GM12892 (cell line): ENCODE results near the gene SLCO2A1.

ENCODE experiments used
- DNase-seq: peaks from one replicate; pipeline ENCODE4 v3.0.0; 2011; ENCODE audit not compliant: insufficient read length
- FAIRE-seq: peaks from 2 replicates; lab custom pipeline; 2011; peaks lifted over from hg19 to GRCh38; lab: Jason Lieb, UNC
- POLR2A ChIP-seq: IDR thresholded peaks from 2 replicates; pipeline ENCODE4 v1.6.1; 2011; ENCODE audit warnings: low read depth, low read length, control low read depth
- POLR2AphosphoS5 ChIP-seq: IDR thresholded peaks from 2 replicates; pipeline ENCODE4 v1.6.1; 2011; ENCODE audit warnings: low read depth, low read length, control low read depth
- TAF1 ChIP-seq: IDR thresholded peaks from 2 replicates; pipeline ENCODE4 v1.6.1; 2011; ENCODE audit warnings: low read depth, mild to moderate bottlenecking, control low read depth, low read length, borderline replicate concordance

SLCO2A1 gene

DNA sequence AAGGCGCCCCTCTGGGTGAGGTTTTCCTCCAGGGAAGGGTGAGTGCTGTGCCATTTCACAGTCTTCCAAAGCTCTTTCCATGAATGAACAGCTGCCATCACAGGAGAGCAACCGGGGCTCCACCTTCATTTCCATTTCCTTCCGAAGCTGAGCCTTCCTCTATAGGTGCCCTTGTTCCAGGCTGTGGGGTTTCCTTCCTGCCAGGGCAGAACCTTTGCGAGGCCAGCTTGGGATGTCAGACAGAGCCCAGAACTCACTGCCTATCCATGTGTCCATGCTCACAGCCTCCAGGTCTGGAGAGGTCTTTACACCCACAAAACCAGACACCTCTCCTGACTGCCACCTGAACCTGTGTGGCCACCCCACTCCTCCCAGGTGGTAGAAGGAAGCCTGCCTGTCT, 49.2 kb downstream of the SLCO2A1 start:
- TF ChIP-seq POLR2A: no peak
- no peak for TF ChIP-seq TAF1
- no peak for TF ChIP-seq POLR2AphosphoS5
- no peak for FAIRE-seq
- DNase-seq: no peak

DNA sequence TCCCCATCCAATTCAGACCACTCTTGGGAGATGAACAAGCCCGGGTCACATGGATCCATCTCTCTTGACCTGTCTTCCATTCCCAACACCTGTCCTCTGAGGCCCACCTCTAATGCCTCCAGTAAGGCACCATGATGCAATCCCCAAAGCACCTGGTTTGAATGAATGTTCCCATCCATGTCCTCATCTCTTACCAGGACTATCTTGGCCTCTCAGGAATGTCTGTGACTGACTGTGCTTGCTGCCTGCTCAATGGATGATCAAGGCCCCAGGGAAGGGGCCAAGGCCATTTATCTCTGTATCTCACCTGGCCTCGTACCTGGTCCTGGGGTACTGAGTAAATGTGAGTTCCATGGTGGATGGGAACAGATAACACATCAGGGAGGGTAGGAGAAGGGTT, 49.7 kb downstream of the SLCO2A1 start:
- no peak for DNase-seq
- no peak for FAIRE-seq
- no peak for TF ChIP-seq POLR2A
- TF ChIP-seq POLR2AphosphoS5: no peak
- no peak for TF ChIP-seq TAF1

DNA sequence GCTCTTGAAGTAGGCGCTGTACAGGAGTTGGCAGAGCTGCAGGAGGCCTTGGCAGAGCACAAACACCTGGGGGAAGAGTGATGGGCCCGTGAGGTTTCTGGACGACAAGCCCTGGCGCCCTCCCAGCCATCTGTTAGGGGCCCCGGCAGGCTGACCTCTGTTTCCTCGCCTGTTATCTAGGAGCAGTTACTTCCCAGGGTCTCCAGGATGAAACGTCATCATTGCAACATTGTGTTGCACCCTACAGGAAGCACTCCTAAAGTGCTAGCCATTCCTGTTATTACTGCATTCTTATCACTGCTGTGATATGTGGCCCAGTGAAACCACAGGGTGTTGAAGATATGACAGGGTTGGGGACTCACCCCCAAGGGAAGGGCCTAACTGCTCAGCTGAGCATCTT, 50.2 kb downstream of the SLCO2A1 start:
- FAIRE-seq: no peak
- TF ChIP-seq TAF1 (no peak), POLR2AphosphoS5 (no peak), POLR2A (no peak)
- no peak for DNase-seq

DNA sequence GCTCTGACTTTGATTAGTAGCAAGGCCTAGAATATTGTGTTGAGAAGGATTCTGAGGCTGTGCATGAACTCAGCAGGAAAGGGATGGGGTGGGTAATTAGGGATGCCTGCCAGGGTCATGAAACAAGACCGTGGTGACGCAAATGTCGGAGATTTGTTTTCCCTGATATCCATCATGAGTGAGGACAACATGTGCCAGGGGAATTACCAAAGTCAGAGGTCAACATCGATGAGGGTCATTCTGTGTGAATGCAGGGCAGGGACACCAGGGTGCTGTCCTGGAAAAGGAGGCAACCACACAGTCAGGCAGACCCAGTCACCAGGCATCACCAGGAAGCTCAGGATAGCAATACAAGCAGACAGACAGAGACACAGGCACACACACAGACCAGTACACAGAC, 52.2 kb downstream of the SLCO2A1 start:
- DNase-seq (no peak), FAIRE-seq (no peak)
- no peak for TF ChIP-seq POLR2AphosphoS5

DNA sequence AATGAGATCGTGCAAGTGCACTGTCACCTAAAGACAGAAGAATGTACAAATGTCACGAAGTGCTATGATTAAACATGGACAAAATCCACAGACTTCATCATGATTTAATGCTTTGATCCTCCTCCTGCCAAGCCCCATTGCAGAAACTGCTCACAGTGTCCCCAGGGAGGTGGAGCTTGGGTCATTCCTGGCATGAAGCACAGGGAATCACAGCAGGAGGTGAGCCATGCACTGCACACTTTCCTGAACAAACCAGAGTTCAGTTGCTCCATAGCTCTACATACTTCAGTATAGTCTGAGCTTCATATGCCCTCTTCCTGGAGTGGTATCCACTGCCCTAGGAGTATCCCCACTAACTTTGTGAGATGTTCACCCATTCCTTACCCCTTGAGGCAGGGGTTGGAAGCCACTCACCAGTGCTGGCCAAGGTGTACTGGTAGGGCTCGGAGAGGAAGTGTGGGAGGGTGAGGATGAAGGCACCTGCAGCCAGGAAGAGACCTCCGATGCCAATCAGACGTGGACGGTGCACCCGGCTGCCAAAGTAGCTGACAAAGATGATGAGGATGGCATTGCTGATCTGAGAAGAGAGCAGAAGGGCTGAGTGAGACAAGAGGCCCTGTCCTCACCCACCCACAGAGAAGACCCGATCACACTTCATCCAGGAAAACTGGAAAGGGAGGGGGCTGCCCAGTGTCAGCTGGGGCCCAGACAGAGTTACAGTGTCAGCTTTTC, 56.3 kb downstream of the SLCO2A1 start:
- DNase-seq (no peak), FAIRE-seq (no peak)
- TF ChIP-seq POLR2AphosphoS5 (no peak), TAF1 (no peak), POLR2A (no peak)

DNA sequence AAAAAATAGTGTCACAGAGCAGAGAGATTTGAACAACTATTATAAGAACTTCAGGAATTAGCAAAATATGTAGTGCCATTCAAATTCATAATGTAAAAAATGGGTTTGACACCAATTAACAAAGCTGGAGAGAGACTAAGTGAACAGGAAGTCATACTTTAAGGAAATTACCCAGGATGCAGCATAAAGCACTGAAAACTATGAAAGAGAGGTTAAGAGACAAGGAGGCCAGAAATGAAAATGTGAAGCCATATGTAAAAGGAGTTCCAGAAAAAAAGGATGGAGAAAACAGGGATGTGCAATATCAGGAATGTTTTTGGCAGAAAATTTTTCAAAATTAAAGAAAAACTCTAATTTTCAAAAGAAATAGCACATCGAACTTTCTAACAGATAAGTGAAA, 57.6 kb downstream of the SLCO2A1 start:
- FAIRE-seq: no peak
- TF ChIP-seq POLR2AphosphoS5: no peak
- no peak for TF ChIP-seq POLR2A
- no peak for TF ChIP-seq TAF1

DNA sequence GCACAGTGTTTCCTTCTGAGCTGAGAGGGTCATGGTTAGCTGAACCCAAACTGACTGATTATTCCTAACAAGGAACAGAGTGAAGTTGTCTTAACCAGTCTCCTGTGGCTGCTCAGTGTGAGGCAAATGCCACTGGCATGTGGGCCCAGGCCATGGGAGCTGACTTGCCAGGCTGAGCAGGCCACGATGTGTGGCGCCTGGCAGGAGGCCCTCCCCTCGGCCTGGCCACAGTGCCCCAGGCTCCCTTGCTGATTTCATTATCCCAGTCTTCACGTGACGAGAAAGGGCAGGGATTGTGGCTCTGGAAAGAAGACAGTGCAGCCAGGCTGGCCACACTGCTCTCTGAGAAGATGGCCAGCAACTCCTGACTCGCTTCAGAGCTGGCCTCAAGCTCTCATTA, 58.8 kb downstream of the SLCO2A1 start:
- DNase-seq (no peak), FAIRE-seq (no peak)
- TF ChIP-seq POLR2AphosphoS5: no peak
- TF ChIP-seq TAF1: no peak
- no peak for TF ChIP-seq POLR2A

More for the DNA sequence above, 57.6 kb downstream of the SLCO2A1 start:
- no peak for DNase-seq

DNA sequence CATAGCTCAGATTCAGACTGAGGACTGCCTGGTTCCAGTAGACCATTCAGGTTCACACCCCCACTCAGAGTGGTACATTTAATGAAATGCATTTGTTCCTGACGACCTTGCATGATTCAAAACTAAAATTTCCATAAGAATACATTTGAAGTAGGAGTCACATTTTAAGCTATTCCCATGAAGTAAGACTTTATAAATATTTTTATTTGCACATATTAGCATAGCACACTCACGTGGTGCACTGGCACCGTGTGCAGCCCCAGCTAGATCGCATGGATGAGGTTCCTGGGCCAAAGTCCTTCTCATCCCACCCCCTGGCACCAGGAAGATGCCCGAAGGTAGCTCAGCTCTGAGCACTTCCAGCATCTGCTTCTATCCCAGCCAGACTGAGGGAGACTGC, 59.4 kb downstream of the SLCO2A1 start:
- DNase-seq (no peak), FAIRE-seq (no peak)
- TF ChIP-seq POLR2AphosphoS5: no peak
- no peak for TF ChIP-seq POLR2A
- no peak for TF ChIP-seq TAF1

DNA sequence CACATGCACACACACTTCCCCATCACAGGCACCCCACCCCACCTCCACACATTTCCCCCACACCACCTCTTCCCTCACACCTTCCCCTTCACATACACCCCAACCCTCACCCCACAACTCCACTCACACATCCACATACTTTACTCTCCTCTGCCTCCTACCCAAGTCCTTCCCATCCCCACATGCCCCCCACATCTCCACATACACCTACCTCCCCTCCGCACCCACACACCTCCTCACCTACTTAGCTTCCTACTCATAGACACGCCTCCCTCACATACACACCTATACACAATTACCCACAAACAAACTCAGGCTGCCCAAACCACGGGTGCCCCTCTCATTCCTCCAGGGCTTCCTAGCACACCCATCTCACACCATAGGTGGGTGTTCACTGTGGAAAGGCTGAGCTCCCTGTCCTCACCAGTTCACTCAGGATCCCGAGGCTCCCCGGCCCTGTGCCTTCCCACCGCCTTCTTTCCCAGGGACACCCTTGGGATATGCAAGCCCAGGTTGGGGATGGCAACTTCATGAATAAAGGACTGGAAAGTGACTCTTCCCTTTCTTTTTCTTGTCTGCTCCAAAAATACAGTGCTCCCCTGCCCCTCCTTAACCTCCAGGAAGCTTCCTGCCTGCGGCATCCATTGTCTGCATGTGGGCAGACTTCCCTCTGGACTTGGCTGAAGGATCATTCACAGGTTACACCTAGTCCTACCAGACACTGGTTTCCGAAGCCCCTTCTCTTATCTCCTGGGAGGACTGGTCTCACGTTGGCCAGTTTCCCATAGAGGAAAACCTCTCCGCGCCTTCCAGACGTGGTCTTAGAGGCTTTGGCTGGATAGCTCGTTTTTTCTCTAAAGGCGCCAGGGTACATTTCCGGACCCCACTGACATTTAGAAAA, 61.5 kb downstream of the SLCO2A1 start:
- no peak for FAIRE-seq

DNA sequence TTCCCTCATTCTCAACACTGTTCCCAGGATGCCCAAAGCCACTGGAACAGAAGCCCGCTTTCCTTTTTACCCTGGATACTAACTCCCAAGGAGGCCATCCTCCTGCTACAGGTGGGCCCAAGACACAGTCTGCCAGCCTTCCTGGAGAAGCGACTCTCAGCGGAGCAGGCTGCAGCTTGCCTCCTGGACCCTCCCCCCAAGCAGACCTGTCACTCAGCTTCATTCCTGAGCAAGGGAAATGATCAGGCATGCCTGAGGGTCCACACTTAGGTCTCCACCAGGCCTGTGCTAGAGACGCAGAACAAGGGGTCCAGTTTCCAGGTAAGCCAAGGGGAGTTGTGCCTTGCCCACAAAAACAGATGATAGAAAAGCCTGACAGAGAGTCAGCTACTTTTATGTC, 62.8 kb downstream of the SLCO2A1 start:
- FAIRE-seq (no peak), DNase-seq (no peak)
- TF ChIP-seq POLR2AphosphoS5: no peak
- no peak for TF ChIP-seq POLR2A
- no peak for TF ChIP-seq TAF1

More for the DNA sequence above, 61.5 kb downstream of the SLCO2A1 start:
- TF ChIP-seq TAF1 (no peak), POLR2AphosphoS5 (no peak), POLR2A (no peak)
- no peak for DNase-seq

DNA sequence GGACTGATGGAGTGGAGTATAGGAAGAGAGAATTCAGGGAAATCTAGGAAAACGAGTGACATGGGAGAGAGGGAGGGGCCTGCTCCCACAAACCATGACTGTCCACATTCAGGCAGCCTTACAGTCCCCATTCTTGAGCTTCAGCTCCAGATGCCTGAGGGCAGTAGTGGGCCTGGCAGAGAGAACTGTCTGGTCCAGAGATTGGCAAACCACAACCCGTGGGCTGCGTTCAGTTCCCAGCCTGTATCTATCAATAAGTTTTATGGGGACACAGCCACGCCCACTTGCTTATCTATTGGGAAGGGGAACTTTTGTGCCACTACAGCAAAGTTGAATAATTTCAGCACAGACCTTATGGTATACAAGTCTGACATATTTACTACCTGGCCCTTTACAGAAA, 63.8 kb downstream of the SLCO2A1 start:
- FAIRE-seq (no peak), DNase-seq (no peak)
- TF ChIP-seq POLR2A (no peak), POLR2AphosphoS5 (no peak), TAF1 (no peak)

DNA sequence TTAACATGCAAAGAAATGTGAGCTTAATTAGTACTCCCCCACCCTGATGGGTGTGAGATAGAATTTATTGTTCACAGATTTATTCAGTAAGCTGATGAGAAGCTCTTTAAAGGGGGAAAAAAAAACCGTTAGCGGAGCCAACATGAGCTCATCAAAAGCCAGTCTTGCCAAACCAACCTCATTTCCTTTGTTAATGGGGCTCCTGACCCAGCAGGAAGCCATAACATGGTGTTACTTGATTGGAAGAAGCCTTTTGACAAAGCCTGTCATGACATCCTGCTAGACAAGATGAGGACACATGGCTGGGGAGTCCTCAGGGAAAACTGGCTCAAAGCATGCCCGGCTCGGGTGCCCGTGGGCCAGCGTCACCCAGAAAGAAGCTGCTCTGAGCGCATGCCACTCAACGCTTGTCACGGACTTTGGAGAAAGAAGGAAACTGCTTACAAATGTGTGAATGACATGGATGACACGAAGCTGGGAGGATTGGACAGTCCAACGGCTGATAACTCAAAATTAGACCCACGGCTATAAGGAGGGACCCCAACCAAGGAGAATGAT, 64.6 kb downstream of the SLCO2A1 start:
- TF ChIP-seq TAF1: no peak
- no peak for TF ChIP-seq POLR2A
- no peak for TF ChIP-seq POLR2AphosphoS5
- no peak for DNase-seq
- FAIRE-seq: no peak

DNA sequence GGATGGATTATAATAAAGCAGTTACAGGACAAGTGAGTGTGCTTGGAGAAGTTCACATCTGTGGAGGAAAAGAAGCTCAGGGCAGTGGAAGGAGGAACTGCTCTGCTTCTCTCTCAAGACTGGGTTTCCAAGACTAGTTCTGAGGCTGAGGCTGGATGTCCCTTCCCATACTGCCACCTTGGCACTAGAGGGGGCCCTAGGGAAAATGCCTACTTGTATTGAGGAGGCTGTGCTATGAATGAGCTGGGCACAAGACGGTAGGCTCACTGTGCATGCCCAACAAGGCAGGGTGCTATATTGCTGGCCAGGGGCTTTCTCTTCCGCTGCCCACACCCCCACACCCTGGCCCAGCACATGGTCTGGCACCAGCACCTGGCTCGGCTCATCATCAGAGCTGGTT, 65.2 kb downstream of the SLCO2A1 start:
- FAIRE-seq (no peak), DNase-seq (no peak)
- no peak for TF ChIP-seq POLR2A
- no peak for TF ChIP-seq POLR2AphosphoS5
- no peak for TF ChIP-seq TAF1
